Measurements from ENCODE around the gene AHNAK.
"Not testable (repeated sequence)": the region's sequence is repeated elsewhere in the genome, so short reads cannot be mapped to it uniquely, and the experiment has no call there.

AHNAK gene

DNA sequence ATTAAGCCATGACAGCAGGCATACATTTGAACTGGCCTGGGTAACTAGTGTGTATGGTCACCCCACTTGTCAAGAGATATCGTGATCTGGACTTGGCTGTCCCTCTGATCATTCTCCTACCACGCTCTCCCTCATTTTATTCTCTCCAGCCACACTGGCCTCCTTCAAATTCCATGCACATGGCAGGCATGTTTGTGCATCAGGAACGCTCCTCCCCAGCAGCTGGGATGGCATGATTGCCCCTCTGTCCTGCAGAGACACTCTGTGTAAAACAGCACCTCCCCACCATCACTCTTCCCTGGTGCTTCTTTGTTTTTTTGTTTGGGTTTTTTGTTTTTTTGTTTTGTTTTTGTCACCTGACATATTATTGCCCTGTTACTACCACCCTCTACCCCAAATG is 159.2 kb downstream of the AHNAK start:
- TF ChIP-seq ZNF701 (tag by site-specific recombination; IDR thresholded peaks at IDR 0.05) (no peak), ZNF791 (tag by site-specific recombination; IDR thresholded peaks at IDR 0.05) (no peak), BCL11B (tag by site-specific recombination; IDR thresholded peaks at IDR 0.05; ENCODE audit: low read depth) (no peak), ZNF354C (tag by site-specific recombination; IDR thresholded peaks at IDR 0.05; ENCODE audit: borderline replicate concordance, low read depth) (no peak), ZNF658 (tag by site-specific recombination; IDR thresholded peaks at IDR 0.05) (no peak), ZNF843 (tag by site-specific recombination; IDR thresholded peaks at IDR 0.05) (no peak), OVOL3 (tag by site-specific recombination; IDR thresholded peaks at IDR 0.05) (no peak), ZNF174 (tag by site-specific recombination; IDR thresholded peaks at IDR 0.05) (no peak), ZFP69B (tag by site-specific recombination; IDR thresholded peaks at IDR 0.05) (no peak), ZNF518A (tag by site-specific recombination; conservative IDR thresholded peaks at IDR 0.05; ENCODE audit: low read depth) (no peak)
- TF ChIP-seq, protein P1, sequence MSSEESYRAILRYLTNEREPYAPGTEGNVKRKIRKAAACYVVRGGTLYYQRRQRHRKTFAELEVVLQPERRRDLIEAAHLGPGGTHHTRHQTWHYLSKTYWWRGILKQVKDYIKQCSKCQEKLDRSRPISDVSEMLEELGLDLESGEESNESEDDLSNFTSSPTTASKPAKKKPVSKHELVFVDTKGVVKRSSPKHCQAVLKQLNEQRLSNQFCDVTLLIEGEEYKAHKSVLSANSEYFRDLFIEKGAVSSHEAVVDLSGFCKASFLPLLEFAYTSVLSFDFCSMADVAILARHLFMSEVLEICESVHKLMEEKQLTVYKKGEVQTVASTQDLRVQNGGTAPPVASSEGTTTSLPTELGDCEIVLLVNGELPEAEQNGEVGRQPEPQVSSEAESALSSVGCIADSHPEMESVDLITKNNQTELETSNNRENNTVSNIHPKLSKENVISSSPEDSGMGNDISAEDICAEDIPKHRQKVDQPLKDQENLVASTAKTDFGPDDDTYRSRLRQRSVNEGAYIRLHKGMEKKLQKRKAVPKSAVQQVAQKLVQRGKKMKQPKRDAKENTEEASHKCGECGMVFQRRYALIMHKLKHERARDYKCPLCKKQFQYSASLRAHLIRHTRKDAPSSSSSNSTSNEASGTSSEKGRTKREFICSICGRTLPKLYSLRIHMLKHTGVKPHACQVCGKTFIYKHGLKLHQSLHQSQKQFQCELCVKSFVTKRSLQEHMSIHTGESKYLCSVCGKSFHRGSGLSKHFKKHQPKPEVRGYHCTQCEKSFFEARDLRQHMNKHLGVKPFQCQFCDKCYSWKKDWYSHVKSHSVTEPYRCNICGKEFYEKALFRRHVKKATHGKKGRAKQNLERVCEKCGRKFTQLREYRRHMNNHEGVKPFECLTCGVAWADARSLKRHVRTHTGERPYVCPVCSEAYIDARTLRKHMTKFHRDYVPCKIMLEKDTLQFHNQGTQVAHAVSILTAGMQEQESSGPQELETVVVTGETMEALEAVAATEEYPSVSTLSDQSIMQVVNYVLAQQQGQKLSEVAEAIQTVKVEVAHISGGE (tag by site-specific recombination; conservative IDR thresholded peaks at IDR 0.05; ENCODE audit: low read depth): no peak
- TF ChIP-seq, protein P2, sequence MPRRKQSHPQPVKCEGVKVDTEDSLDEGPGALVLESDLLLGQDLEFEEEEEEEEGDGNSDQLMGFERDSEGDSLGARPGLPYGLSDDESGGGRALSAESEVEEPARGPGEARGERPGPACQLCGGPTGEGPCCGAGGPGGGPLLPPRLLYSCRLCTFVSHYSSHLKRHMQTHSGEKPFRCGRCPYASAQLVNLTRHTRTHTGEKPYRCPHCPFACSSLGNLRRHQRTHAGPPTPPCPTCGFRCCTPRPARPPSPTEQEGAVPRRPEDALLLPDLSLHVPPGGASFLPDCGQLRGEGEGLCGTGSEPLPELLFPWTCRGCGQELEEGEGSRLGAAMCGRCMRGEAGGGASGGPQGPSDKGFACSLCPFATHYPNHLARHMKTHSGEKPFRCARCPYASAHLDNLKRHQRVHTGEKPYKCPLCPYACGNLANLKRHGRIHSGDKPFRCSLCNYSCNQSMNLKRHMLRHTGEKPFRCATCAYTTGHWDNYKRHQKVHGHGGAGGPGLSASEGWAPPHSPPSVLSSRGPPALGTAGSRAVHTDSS (tag by site-specific recombination; IDR thresholded peaks at IDR 0.05): no peak
- TF ChIP-seq, protein P3, sequence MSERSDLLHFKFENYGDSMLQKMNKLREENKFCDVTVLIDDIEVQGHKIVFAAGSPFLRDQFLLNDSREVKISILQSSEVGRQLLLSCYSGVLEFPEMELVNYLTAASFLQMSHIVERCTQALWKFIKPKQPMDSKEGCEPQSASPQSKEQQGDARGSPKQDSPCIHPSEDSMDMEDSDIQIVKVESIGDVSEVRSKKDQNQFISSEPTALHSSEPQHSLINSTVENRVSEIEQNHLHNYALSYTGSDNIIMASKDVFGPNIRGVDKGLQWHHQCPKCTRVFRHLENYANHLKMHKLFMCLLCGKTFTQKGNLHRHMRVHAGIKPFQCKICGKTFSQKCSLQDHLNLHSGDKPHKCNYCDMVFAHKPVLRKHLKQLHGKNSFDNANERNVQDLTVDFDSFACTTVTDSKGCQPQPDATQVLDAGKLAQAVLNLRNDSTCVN (tag by site-specific recombination; optimal IDR thresholded peaks at IDR 0.05): no peak
- TF ChIP-seq, protein P4, sequence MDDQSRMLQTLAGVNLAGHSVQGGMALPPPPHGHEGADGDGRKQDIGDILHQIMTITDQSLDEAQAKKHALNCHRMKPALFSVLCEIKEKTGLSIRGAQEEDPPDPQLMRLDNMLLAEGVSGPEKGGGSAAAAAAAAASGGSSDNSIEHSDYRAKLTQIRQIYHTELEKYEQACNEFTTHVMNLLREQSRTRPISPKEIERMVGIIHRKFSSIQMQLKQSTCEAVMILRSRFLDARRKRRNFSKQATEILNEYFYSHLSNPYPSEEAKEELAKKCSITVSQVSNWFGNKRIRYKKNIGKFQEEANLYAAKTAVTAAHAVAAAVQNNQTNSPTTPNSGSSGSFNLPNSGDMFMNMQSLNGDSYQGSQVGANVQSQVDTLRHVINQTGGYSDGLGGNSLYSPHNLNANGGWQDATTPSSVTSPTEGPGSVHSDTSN (CRISPR knock-in tag; IDR thresholded peaks at IDR 0.05): no peak
- POLR2A ChIA-PET: no interaction called here
- no peaks in the 10 kb centered on the region for H3K9me3 ChIP-seq (ENCODE audit: control insufficient read depth, insufficient read depth, low read depth, low read length)
- CTCF ChIA-PET: interaction anchor here (0.8 kb wide), 1 partner anchor 10 kb away, joined by 3 read pairs; no protein-coding TSS in a partner anchor
- no peak overlapping the region for H3K4me3 ChIP-seq (ENCODE audit: low read depth, low read length)
- no peak overlapping the region for H3K27ac ChIP-seq (ENCODE audit: extremely low read depth, low read depth, low read length)
- peaks cover 0 to 12% of the 10 kb centered on the region in 2 experiments; a peak in 1 of 3 replicates for H3K36me3 ChIP-seq (ENCODE audit: control insufficient read depth in 2 of 2, insufficient read depth in 1 of 2, low read length in 2 of 2)
- no peaks in the 10 kb centered on the region; the same call in 1 of the 2 replicates for H3K4me1 ChIP-seq (ENCODE audit: control insufficient read depth, insufficient read depth, low read length)

DNA sequence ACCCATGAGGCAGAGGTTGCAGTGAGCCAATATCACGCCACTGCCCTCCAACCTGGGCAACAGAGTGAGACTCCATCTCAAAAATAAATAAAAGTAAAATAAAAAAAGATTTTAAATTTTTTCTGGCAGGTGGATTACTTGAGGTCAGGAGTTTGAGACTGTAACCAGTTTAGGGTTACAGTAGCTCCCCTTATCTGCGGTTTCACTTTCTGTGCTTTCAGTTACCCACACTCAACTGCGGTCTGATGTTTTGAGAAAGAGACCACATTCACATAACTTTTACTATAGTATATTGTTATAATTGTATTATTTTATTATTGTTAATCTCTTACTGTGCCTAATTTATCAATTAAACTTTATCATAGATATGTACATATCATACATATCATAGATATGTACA is 160.5 kb downstream of the AHNAK start:
- CTCF ChIA-PET: interaction anchor here (1.0 to 1.8 kb wide), 2 partner anchors 9 to 46 kb away, joined by 3 to 7 read pairs; no protein-coding TSS in a partner anchor
- H3K4me1 ChIP-seq (ENCODE audit: control insufficient read depth, insufficient read depth, low read length); H3K36me3 ChIP-seq (ENCODE audit: control insufficient read depth in 2 of 2, insufficient read depth in 1 of 2, low read length in 2 of 2); H3K4me3 ChIP-seq (ENCODE audit: low read depth, low read length); H3K27ac ChIP-seq (ENCODE audit: extremely low read depth, low read depth, low read length); H3K9me3 ChIP-seq (ENCODE audit: control insufficient read depth, insufficient read depth, low read depth, low read length): not testable (repeated sequence)
- POLR2A ChIA-PET: interaction anchor here (0.6 kb wide), 1 partner anchor 614 kb away, joined by 3 read pairs; no protein-coding TSS in a partner anchor

Measured in HEK293 (cell line).